Cardiac muscle cell (in vitro differentiated cells and primary cell): ENCODE measurements around the gene TNS4. TPM values are rescaled to one million over a fixed set of nuclear protein-coding genes. Genes with fewer than 3 reads are reported as not detected.

ENCODE experiments used
- DNase-seq, 2 donors: peaks; one replicate each; pipeline versions ENCODE4 v3.0.0 to v3.0.0-alpha.2; 2010 to 2017; ENCODE audit warnings: low read depth in 1 of 2, low spot score in 1 of 2
- H3K27ac ChIP-seq: fragments of 200-600 bp; sonication (generic); 2 replicates; pipeline ENCODE4 v1.5.1; 2016
- H3K27me3 ChIP-seq: fragments of 200-600 bp; sonication (generic); 2 replicates; pipeline ENCODE4 v1.6.0; 2016; ENCODE audit warnings: control low read depth
- H3K36me3 ChIP-seq: fragments of 200-600 bp; sonication (generic); 2 replicates; pipeline ENCODE4 v1.5.1; 2016; ENCODE audit warnings: control low read depth
- H3K4me1 ChIP-seq: fragments of 200-600 bp; sonication (generic); 2 replicates; pipeline ENCODE4 v1.8.1; 2017; ENCODE audit warnings: low read depth, mild to moderate bottlenecking, mixed run types
- H3K4me3 ChIP-seq: fragments of 200-600 bp; sonication (generic); 2 replicates; pipeline ENCODE4 v1.5.1; 2016; ENCODE audit warnings: mild to moderate bottlenecking
- H3K9me3 ChIP-seq: fragments of 200-600 bp; sonication (generic); 2 replicates; pipeline ENCODE4 v1.5.1; 2017; ENCODE audit warnings: low read depth, mild to moderate bottlenecking, control low read depth
- CTCF ChIP-seq: IDR thresholded peaks from 2 replicates; pipeline ENCODE4 v1.5.1; 2012; ENCODE audit warnings: low read depth, mild to moderate bottlenecking, low read length
- polyA plus RNA-seq: library from polyadenylated mRNA; unstranded; fragments of >200 nt; fragmentation: Nextera tagmentation; extraction: Ambion mirVana; gene quantifications from 2 replicates; pipeline ENCODE4 v1.2.1, GENCODE V29; 2016
- total RNA-seq: library from RNA; depleted of rRNA; stranded (reverse); fragments of >200 nt; gene quantifications from 2 replicates; pipeline ENCODE4 v1.2.3, GENCODE V29; 2016

TNS4 gene
- total and polyA plus RNA-seq, 2 experiments from 2014 or later = not detected

- DNase-seq = no peak
- no peak overlapping the region for H3K4me3 ChIP-seq
- no peaks in the 10 kb centered on the region for H3K36me3 ChIP-seq
- H3K4me1 ChIP-seq = peaks cover 4% of the 10 kb centered on the region
- H3K9me3 ChIP-seq = no peaks in the 10 kb centered on the region
- no peak overlapping the region for H3K27ac ChIP-seq
- H3K27me3 ChIP-seq = no peaks in the 10 kb centered on the region
- TF ChIP-seq CTCF = no peak
Measured at GRCh38 chr17:40503154-40503553, 1.7 kb upstream of the TNS4 start.

DNA sequence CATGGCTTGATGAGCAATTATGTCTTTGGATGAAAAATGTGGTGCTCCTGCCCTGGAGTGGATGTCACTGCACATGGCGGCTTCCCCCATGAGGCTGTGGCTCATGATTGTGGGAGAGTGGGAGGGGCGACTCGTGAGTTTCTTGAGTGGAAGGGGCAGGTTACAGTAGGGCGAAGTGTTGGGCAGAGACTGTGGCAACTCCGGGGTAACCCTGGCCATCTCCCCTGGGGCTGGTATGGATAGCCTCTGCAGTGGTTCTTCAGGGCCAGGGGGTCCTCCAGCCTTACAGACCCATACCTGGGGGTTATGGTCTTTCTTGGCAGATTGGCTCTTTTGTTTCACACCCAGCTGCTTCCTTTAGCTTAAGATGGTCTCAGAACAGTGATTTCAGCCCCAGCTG is 1.3 kb upstream of the TNS4 start:
- Histone ChIP-seq H3K9me3 (no peaks in the 10 kb centered on the region), H3K4me1 (peaks cover 4% of the 10 kb centered on the region), H3K36me3 (no peaks in the 10 kb centered on the region), H3K27ac (no peak overlapping the region), H3K4me3 (no peak overlapping the region), H3K27me3 (no peaks in the 10 kb centered on the region)
- DNase-seq = no peak
- no peak for TF ChIP-seq CTCF

DNA sequence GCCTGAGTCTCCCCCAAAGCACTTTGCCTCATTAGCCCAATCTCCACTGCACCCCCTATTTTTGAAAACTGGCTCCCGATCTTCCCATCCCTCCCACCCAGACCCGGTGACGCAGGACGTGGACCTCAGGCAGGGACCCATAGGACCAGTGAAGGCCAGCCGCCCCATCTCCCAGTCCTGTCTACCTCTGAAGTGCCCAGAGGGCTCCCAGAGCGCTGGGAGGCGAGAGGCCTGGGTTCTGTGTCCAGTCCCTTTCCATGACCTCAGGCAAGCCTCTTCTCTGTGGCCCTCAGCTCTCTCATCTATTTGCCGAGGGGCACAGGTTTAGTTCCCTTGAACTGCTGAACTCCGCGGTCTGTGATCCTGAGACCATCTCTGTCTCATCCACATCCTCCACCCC is 714 bp downstream of the TNS4 start:
- H3K27ac ChIP-seq = no peak overlapping the region
- no peaks in the 10 kb centered on the region for H3K27me3 ChIP-seq
- H3K9me3 ChIP-seq = no peaks in the 10 kb centered on the region
- no peak overlapping the region for H3K4me3 ChIP-seq
- no peaks in the 10 kb centered on the region for H3K4me1 ChIP-seq
- TF ChIP-seq CTCF = no peak
- no peak for DNase-seq
- H3K36me3 ChIP-seq = no peaks in the 10 kb centered on the region

GRCh38 chr17:40500190-40500589 is 1.2 kb downstream of the TNS4 start:
- H3K36me3 ChIP-seq = no peaks in the 10 kb centered on the region
- H3K4me1 ChIP-seq = no peaks in the 10 kb centered on the region
- no peak overlapping the region for H3K27ac ChIP-seq
- no peaks in the 10 kb centered on the region for H3K9me3 ChIP-seq
- H3K27me3 ChIP-seq = no peaks in the 10 kb centered on the region
- no peak for TF ChIP-seq CTCF
- H3K4me3 ChIP-seq = no peak overlapping the region
- DNase-seq = no peak

DNA sequence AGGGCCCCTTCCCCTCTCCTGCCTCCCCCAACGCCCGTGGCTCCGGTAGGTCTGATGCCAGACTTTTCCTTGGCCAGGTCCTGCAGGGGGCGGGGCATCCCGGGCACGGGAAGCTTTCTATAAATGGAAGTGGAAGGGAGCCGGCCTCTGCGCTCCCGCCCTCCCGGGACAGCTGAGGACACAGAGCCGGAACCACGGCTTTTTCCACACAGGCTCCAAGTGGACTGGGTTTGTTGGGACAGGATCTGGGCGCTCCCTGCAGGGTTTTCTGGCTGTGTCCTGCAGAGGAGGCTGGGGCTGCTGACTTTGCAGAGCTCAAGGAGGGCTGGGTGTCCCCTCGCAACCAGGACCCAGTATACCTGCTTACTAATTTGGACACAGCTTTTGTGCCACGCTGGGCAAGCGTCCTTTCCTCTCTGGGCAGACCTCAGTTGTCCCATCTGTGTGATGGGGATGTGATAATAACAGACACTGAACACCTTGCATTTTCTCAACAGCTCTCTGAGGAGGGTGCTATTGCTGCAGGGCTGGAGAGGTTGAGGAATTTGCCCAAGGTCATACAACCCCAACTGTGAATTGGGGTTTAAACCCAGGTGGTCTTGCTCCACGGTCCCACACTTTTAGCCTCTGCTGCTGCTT is 1.8 kb downstream of the TNS4 start:
- TF ChIP-seq CTCF = peak; percentile 4
- peak; percentile 90 for DNase-seq
- Histone ChIP-seq H3K27ac (peak overlapping the region; percentile 87), H3K27me3 (no peaks in the 10 kb centered on the region), H3K4me3 (no peak overlapping the region), H3K36me3 (no peaks in the 10 kb centered on the region), H3K4me1 (no peaks in the 10 kb centered on the region), H3K9me3 (no peaks in the 10 kb centered on the region)
